ENCODE results near the gene DLG3.

The DLG3 gene

DNA sequence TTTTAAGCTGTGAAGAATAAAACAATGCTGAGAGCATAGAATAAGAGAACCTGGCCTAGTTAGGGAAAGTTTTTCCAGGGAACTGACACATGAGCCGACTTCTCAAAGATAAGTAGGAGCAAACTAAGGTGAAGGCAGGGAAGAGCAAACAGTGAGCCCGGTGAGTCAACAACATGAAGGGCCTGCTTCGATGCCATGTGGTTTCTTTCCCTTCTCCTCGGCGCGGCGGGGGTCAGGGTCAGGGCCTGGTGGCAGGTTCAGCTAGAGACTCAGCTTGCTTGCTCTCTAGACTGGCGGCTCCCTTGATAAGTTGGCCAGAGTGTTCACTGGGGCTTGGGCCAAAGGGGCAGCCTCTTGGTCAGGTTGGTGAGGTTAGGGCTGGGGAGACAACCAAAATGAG is 81.1 kb downstream of the DLG3 start:
- CTCF ChIA-PET, result no interaction called here
- no peak for DNase-seq (ENCODE audit: extremely low spot score)
- POLR2A ChIA-PET, result no interaction called here
- TF ChIP-seq FOXK2 (IDR thresholded peaks at IDR 0.05) (no peak), BHLHE40 (IDR thresholded peaks at IDR 0.05; ENCODE audit: borderline replicate concordance) (no peak), SUZ12 (IDR thresholded peaks at IDR 0.05) (no peak), ELF4 (IDR thresholded peaks at IDR 0.05) (no peak), ARNT (IDR thresholded peaks at IDR 0.05) (no peak), ZNF384 (IDR thresholded peaks at IDR 0.05) (no peak), TARDBP (IDR thresholded peaks at IDR 0.05) (no peak), SP1 (IDR thresholded peaks at IDR 0.05) (no peak), FOXA1 (IDR thresholded peaks at IDR 0.05) (no peak), FOXM1 (IDR thresholded peaks at IDR 0.05; ENCODE audit: borderline replicate concordance) (no peak), L3MBTL2 (conservative IDR thresholded peaks at IDR 0.05) (no peak), PKNOX1 (IDR thresholded peaks at IDR 0.05) (no peak), LEF1 (IDR thresholded peaks at IDR 0.05; ENCODE audit: borderline replicate concordance) (no peak), HDGF (IDR thresholded peaks at IDR 0.05; ENCODE audit: borderline replicate concordance) (no peak), NFRKB (IDR thresholded peaks at IDR 0.05) (no peak), CTBP1 (IDR thresholded peaks at IDR 0.05; ENCODE audit: borderline replicate concordance) (no peak)

DNA sequence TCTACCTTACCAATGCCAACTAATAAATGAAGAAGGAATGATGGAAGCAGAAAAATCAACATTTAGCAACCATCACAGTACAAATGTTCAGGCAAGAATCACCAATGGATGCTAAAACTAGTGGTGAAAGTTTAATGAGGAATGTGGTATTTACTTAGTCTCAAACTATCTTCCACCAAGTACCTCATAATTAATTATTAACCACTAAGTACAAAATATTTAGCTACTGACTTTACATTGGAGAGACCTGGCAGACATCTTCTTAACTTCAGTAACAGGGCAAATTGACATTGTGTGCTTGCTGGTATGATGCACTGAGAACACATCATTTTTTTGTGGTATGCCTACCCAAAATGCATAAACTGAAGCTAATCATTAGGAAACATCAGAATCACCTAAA is 82.4 kb downstream of the DLG3 start:
- ChIA-PET POLR2A (no interaction called here), CTCF (no interaction called here)
- DNase-seq (ENCODE audit: extremely low spot score), result no peak
- TF ChIP-seq SP1 (IDR thresholded peaks at IDR 0.05) (no peak), TARDBP (IDR thresholded peaks at IDR 0.05) (no peak), L3MBTL2 (conservative IDR thresholded peaks at IDR 0.05) (no peak), FOXM1 (IDR thresholded peaks at IDR 0.05; ENCODE audit: borderline replicate concordance) (no peak), NFRKB (IDR thresholded peaks at IDR 0.05) (no peak), ELF4 (IDR thresholded peaks at IDR 0.05) (no peak), FOXA1 (IDR thresholded peaks at IDR 0.05) (no peak), LEF1 (IDR thresholded peaks at IDR 0.05; ENCODE audit: borderline replicate concordance) (no peak), HDGF (IDR thresholded peaks at IDR 0.05; ENCODE audit: borderline replicate concordance) (no peak), ARNT (IDR thresholded peaks at IDR 0.05) (no peak), PKNOX1 (IDR thresholded peaks at IDR 0.05) (no peak), FOXK2 (IDR thresholded peaks at IDR 0.05) (no peak)

DNA sequence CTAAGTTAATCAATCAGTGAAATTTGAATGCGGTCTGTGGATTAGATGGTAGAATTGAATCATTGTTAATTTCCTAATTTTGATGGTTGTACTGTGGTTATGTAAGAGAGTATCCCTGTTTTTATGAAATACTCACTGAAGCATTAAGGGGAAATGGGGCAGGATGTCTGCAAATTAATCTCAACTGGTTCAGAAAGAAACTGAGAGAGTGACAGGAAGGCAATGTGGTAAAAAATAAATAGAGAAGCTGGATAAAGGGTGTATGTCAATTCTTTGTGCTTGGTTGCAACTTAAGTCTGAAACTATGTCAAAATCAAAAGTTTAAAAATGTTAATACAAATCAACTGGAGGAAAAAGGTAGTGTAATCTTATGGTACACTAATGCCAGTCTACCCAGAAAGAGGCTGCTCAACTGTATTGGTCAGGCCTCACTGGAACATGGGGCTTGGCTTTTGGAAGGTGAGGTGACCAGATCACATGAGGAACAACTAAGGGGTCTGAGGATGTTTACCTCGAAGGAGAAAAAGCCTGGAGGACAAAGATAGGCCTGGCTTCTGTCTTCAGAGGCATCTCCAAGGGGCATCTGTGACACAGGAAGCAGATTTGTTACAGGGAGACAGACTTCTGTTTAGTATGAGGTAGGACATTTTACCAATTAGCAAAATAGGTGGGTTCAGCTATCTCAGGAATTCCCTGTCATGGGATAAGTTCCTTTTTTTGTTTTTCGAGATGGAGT is 83.1 kb downstream of the DLG3 start:
- POLR2A ChIA-PET, result no interaction called here
- CTCF ChIA-PET, result no interaction called here
- DNase-seq (ENCODE audit: extremely low spot score), result no peak
- TF ChIP-seq NFRKB (IDR thresholded peaks at IDR 0.05), result no peak
- TF ChIP-seq ELF4 (IDR thresholded peaks at IDR 0.05), result no peak
- TF ChIP-seq SP1 (IDR thresholded peaks at IDR 0.05), result no peak
- no peak for TF ChIP-seq CTBP1 (IDR thresholded peaks at IDR 0.05; ENCODE audit: borderline replicate concordance)
- TF ChIP-seq BHLHE40 (IDR thresholded peaks at IDR 0.05; ENCODE audit: borderline replicate concordance), result no peak
- TF ChIP-seq HDGF (IDR thresholded peaks at IDR 0.05; ENCODE audit: borderline replicate concordance), result no peak
- TF ChIP-seq ZNF384 (IDR thresholded peaks at IDR 0.05), result no peak
- TF ChIP-seq TARDBP (IDR thresholded peaks at IDR 0.05), result no peak
- TF ChIP-seq PKNOX1 (IDR thresholded peaks at IDR 0.05), result no peak
- TF ChIP-seq FOXA1 (IDR thresholded peaks at IDR 0.05), result no peak
- no peak for TF ChIP-seq SUZ12 (IDR thresholded peaks at IDR 0.05)
- no peak for TF ChIP-seq L3MBTL2 (conservative IDR thresholded peaks at IDR 0.05)
- TF ChIP-seq LEF1 (IDR thresholded peaks at IDR 0.05; ENCODE audit: borderline replicate concordance), result no peak

DNA sequence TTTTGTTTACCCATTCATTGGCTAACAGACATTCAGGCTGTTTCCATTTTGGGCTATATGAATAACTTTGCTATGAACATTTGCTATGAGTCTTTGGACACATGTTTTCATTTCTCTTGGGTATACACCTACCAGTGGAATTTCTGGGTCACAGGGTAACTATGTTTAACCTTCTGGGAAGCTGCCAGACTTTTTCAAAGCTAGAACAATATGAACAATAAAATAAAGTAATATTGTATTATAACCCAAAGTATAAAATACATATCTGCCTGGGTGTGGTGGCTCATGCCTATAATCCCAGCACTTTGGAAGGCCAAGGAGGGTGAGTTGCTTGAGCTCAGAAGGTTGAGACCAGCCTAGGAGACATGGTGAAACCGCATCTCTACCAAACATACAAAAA is 90.6 kb downstream of the DLG3 start:
- POLR2A ChIA-PET, result no interaction called here
- TF ChIP-seq FOXM1 (IDR thresholded peaks at IDR 0.05; ENCODE audit: borderline replicate concordance) (no peak), HDGF (IDR thresholded peaks at IDR 0.05; ENCODE audit: borderline replicate concordance) (no peak), LEF1 (IDR thresholded peaks at IDR 0.05; ENCODE audit: borderline replicate concordance) (no peak), L3MBTL2 (conservative IDR thresholded peaks at IDR 0.05) (no peak), ARNT (IDR thresholded peaks at IDR 0.05) (no peak), TARDBP (IDR thresholded peaks at IDR 0.05) (no peak), ZNF384 (IDR thresholded peaks at IDR 0.05) (no peak), ELF4 (IDR thresholded peaks at IDR 0.05) (no peak), SUZ12 (IDR thresholded peaks at IDR 0.05) (no peak), FOXK2 (IDR thresholded peaks at IDR 0.05) (no peak), NFRKB (IDR thresholded peaks at IDR 0.05) (no peak), BHLHE40 (IDR thresholded peaks at IDR 0.05; ENCODE audit: borderline replicate concordance) (no peak), CTBP1 (IDR thresholded peaks at IDR 0.05; ENCODE audit: borderline replicate concordance) (no peak), SP1 (IDR thresholded peaks at IDR 0.05) (no peak), PKNOX1 (IDR thresholded peaks at IDR 0.05) (no peak), FOXA1 (IDR thresholded peaks at IDR 0.05) (no peak)
- CTCF ChIA-PET, result no interaction called here
- no peak for DNase-seq (ENCODE audit: extremely low spot score)

GRCh38 chrX:70549429-70549828 is 104.8 kb downstream of the DLG3 start:
- DNase-seq (ENCODE audit: extremely low spot score), result no peak
- ChIA-PET CTCF (no interaction called here), POLR2A (no interaction called here)
- TF ChIP-seq ELF4 (IDR thresholded peaks at IDR 0.05), result no peak
- no peak for TF ChIP-seq SUZ12 (IDR thresholded peaks at IDR 0.05)
- TF ChIP-seq NFRKB (IDR thresholded peaks at IDR 0.05), result no peak
- no peak for TF ChIP-seq HDGF (IDR thresholded peaks at IDR 0.05; ENCODE audit: borderline replicate concordance)
- no peak for TF ChIP-seq FOXM1 (IDR thresholded peaks at IDR 0.05; ENCODE audit: borderline replicate concordance)
- no peak for TF ChIP-seq TARDBP (IDR thresholded peaks at IDR 0.05)
- no peak for TF ChIP-seq FOXA1 (IDR thresholded peaks at IDR 0.05)
- no peak for TF ChIP-seq FOXK2 (IDR thresholded peaks at IDR 0.05)
- TF ChIP-seq ARNT (IDR thresholded peaks at IDR 0.05), result no peak
- TF ChIP-seq BHLHE40 (IDR thresholded peaks at IDR 0.05; ENCODE audit: borderline replicate concordance), result no peak
- no peak for TF ChIP-seq SP1 (IDR thresholded peaks at IDR 0.05)
- TF ChIP-seq L3MBTL2 (conservative IDR thresholded peaks at IDR 0.05), result no peak
- no peak for TF ChIP-seq ZNF384 (IDR thresholded peaks at IDR 0.05)
- no peak for TF ChIP-seq LEF1 (IDR thresholded peaks at IDR 0.05; ENCODE audit: borderline replicate concordance)
- no peak for TF ChIP-seq CTBP1 (IDR thresholded peaks at IDR 0.05; ENCODE audit: borderline replicate concordance)
